Transverse colon (tissue), 4 donors: ENCODE data around the gene PPP4R1. TPM values are rescaled to one million over a fixed set of nuclear protein-coding genes. Genes with fewer than 3 reads are reported as not detected.
"Not testable (repeated sequence)": the region's sequence is repeated elsewhere in the genome, so short reads cannot be mapped to it uniquely, and the experiment has no call there.

Experiments used
- DNase-seq: peaks from one replicate; pipeline ENCODE4 v3.0.0-alpha.2; 2019
- H3K27ac ChIP-seq, 4 donors: fragments of 200-600 bp; sonication (generic); 2 replicates each; pipeline ENCODE4 v1.5.1; 2016 to 2018; ENCODE audit warnings: inconsistent platforms in 4 of 4
- H3K27me3 ChIP-seq: fragments of 200-600 bp; sonication (generic); 2 replicates; pipeline ENCODE4 v1.5.1; 2017; ENCODE audit warnings: inconsistent platforms
- H3K36me3 ChIP-seq, 4 donors: fragments of 200-600 bp; sonication (generic); 2 replicates each; pipeline ENCODE4 v1.5.1; 2017 to 2019; ENCODE audit warnings: inconsistent platforms in 4 of 4
- H3K4me1 ChIP-seq, 4 donors: fragments of 200-600 bp; sonication (generic); 2 replicates each; pipeline ENCODE4 v1.5.1; 2017 to 2020; ENCODE audit warnings: inconsistent platforms in 4 of 4
- H3K4me3 ChIP-seq, 4 donors: fragments of 200-600 bp; sonication (generic); 1 replicate in 1 of 4; 2 replicates in 3 of 4; pipeline versions ENCODE4 v1.5.1 to v1.6.1; 2017 to 2019; ENCODE audit warnings: inconsistent platforms in 4 of 4
- H3K9me3 ChIP-seq, 2 donors: fragments of 200-600 bp; sonication (generic); 2 replicates each; pipeline ENCODE4 v1.5.1; 2017 to 2019; ENCODE audit warnings: inconsistent platforms in 2 of 2
- CTCF ChIP-seq, 5 experiments: fragments of 200-600 bp in 3 of 5; fragments of 450-650 bp in 2 of 5; sonication (generic) in 3 of 5; IDR thresholded peaks; 1 replicate in 2 of 5; 2 replicates in 3 of 5; pipeline ENCODE4 v1.5.1; 2016 to 2017; ENCODE audit warnings: antibody characterized with exemption in 5 of 5, inconsistent platforms in 3 of 5, mild to moderate bottlenecking in 2 of 5, moderate library complexity in 1 of 5
- EP300 ChIP-seq: sonication (generic); formaldehyde crosslinking; IDR thresholded peaks from one replicate; pipeline ENCODE4 v1.6.1; 2017; ENCODE audit warnings: antibody characterized with exemption, low read depth
- POLR2A ChIP-seq: fragments of 450-650 bp; IDR thresholded peaks from one replicate; pipeline ENCODE4 v1.6.1; 2016; ENCODE audit warnings: antibody characterized with exemption, mild to moderate bottlenecking, moderate library complexity
- POLR2AphosphoS5 ChIP-seq, 3 donors: sonication (generic); formaldehyde crosslinking; IDR thresholded peaks; one replicate each; pipeline ENCODE4 v1.6.1; 2016; ENCODE audit warnings: antibody characterized with exemption in 3 of 3
- WGBS, 2 donors: methylation state at CpG; one replicate each; pipeline ENCODE4 v1.1.5; 2018; ENCODE audit warnings: low coverage in 1 of 2; 5-methylcytosine and 5-hydroxymethylcytosine counted together
- in situ Hi-C, 4 donors: fragments of 200-750 bp; cut with MboI; loops; one replicate each; pipeline versions ENCODE4 v1.15.0 to v1.15.1; 2017; ENCODE audit warnings: low sequenced_read_pairs in 3 of 4, low pct_ligation_motif_present in 1 of 4, low pct_unique_long_range_greater_than_20kb in 1 of 4
- intact Hi-C: fragments of 100-400 bp; cut with DNase I; formaldehyde crosslinking; loops from one replicate; pipeline ENCODE4 v1.15.1; 2023; ENCODE audit warnings: low total_unique reads
- total RNA-seq, 4 donors: library from RNA; depleted of rRNA; stranded (reverse); fragments of >200 nt; gene quantifications; one replicate each; pipeline ENCODE4 v1.1.0, GENCODE V29; 2016

PPP4R1 gene
- total RNA-seq, 4 donors from 2014 or later: 46.0 to 163 (median 79.2) TPM

DNA sequence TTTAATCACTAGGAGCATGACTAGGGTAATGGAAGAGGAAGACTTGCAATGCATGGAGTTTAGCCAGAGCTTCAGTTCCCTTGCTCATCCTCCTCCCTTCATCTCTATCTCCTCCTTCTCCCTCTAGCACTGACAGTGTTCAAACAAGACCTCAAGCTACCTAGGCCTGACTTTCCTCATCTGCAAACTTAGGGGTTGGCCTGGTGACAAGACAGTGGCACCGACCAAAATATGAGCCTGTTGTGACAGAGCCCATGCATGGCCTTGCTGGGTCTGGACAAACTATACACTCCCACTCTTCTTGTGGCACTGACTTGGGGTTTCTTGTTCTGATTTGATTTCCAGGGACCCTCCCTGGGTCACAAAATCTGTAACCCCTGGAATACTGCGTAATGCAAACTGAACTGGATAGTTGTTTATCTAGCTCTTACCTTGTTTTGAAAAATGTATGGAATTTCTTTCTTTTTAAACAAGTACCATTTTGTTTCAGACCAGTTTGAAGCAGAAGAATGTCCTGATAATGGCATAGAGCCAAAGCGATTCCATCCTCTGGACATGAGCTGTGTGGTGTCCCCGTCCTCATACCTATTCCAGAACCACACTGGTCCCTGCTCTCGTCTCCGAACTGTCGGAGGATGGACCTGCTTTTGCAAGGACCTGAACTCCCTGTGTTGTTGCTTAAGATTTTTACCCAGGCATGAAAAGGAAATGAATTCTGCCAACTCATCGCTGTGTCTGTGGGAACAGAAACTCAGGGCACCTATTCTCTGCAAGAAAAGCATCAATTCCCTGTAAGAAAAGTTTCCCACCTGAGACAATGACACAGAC, 33.4 kb upstream of the PPP4R1 start:
- in situ Hi-C loops: no loop called here
- no peak for TF ChIP-seq CTCF (IDR thresholded peaks at IDR 0.05)
- TF ChIP-seq POLR2AphosphoS5 (IDR thresholded peaks at IDR 0.05): no peak
- TF ChIP-seq EP300: no peak
- TF ChIP-seq POLR2A: no peak
- WGBS, 2 donors: 87 to 93% methylated on average over 6 to 8 of the region's 8 CpGs
- intact Hi-C loops: no loop called here
- Histone ChIP-seq H3K4me1 (peaks cover 0 to 11% (median 0%) of the 10 kb centered on the region in 4 donors), H3K4me3 (no peak overlapping the region), H3K9me3 (no peaks in the 10 kb centered on the region), H3K27me3 (no peaks in the 10 kb centered on the region), H3K36me3 (no peaks in the 10 kb centered on the region), H3K27ac (no peak overlapping the region)
- no peak for DNase-seq

DNA sequence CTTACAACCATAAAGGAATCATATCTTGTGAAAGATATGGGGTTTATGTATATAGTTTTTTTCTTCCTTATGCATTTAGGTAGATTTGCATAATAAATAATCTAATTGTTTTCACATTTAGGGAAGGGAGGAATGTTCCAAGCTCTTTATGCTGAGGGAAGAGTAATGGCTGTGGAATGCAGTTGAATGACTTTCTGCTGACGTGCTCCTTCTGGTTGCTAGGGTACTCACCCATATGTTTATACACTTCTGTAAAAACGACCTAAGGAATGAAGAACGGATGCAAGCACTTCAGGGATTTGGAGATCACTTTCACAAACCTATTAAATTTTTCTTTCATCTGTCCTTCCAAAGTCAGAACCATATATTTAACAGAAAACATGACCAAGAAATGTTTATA, 29.2 kb upstream of the PPP4R1 start:
- WGBS, 2 donors: 22 to 23% methylated on average over 3 of the region's 3 CpGs
- in situ Hi-C loops (no loop called here), intact Hi-C loops (no loop called here)
- Histone ChIP-seq H3K9me3 (no peaks in the 10 kb centered on the region), H3K27me3 (no peaks in the 10 kb centered on the region), H3K4me3 (no peak overlapping the region), H3K4me1 (peaks cover 0 to 11% (median 0%) of the 10 kb centered on the region in 4 donors), H3K36me3 (no peaks in the 10 kb centered on the region), H3K27ac (peak overlapping the region in 2 of 4 donors; percentile 7 to 55)
- TF ChIP-seq POLR2AphosphoS5 (IDR thresholded peaks at IDR 0.05) (peak in 2 of 3 donors; percentile 10 to 25), CTCF (IDR thresholded peaks at IDR 0.05) (no peak)
- no peak for DNase-seq

GRCh38 chr18:9642799-9643462, 28.6 kb upstream of the PPP4R1 start:
- Histone ChIP-seq H3K27me3 (no peaks in the 10 kb centered on the region), H3K9me3 (no peaks in the 10 kb centered on the region), H3K36me3 (no peaks in the 10 kb centered on the region), H3K27ac (peak overlapping the region in 1 of 4 donors; percentile 31), H3K4me1 (peaks cover 0 to 11% (median 0%) of the 10 kb centered on the region in 4 donors), H3K4me3 (no peak overlapping the region)
- in situ Hi-C loops (no loop called here), intact Hi-C loops (no loop called here)
- 78 to 87% methylated on average over 3 to 9 of the region's 9 CpGs for WGBS, 2 donors
- TF ChIP-seq EP300 (no peak), POLR2A (no peak), POLR2AphosphoS5 (IDR thresholded peaks at IDR 0.05) (no peak), CTCF (IDR thresholded peaks at IDR 0.05) (no peak)
- no peak for DNase-seq

GRCh38 chr18:9641081-9641480, 26.7 kb upstream of the PPP4R1 start:
- H3K4me3 ChIP-seq, intact Hi-C loops, in situ Hi-C loops: not testable (repeated sequence)

More at GRCh38 chr18:9641081-9641480, 26.7 kb upstream of the PPP4R1 start:
- not testable (repeated sequence) for H3K36me3 ChIP-seq, H3K27me3 ChIP-seq, H3K27ac ChIP-seq, H3K9me3 ChIP-seq, DNase-seq
- WGBS, 2 donors: 86 to 100% methylated on average over 1 of the region's 1 CpG
- H3K4me1 ChIP-seq: peaks cover 0 to 11% (median 0%) of the 10 kb centered on the region in 4 donors
